Esophagus squamous epithelium (tissue), 5 donors: ENCODE results near the gene STK32C. TPM values are rescaled to one million over a fixed set of nuclear protein-coding genes. Genes with fewer than 3 reads are reported as not detected.

Experiments
- DNase-seq: peaks from one replicate; lab custom pipeline; 2025; lab: John Stamatoyannopoulos, UW
- H3K27ac ChIP-seq, 4 donors: fragments of 200-600 bp; sonication (generic); one replicate each; pipeline ENCODE4 v1.5.1; 2016 to 2019; ENCODE audit warnings: mild to moderate bottlenecking in 1 of 4
- H3K27me3 ChIP-seq, 4 donors: fragments of 200-600 bp; sonication (generic); 1 replicate in 3 of 4; 2 replicates in 1 of 4; pipeline versions ENCODE4 v1.5.1 to v1.6.0; 2017 to 2021; ENCODE audit warnings: antibody characterized with exemption in 1 of 4
- H3K36me3 ChIP-seq, 3 donors: fragments of 200-600 bp; sonication (generic); one replicate each; pipeline ENCODE4 v1.5.1; 2016 to 2019
- H3K4me1 ChIP-seq, 3 donors: fragments of 200-600 bp; sonication (generic); one replicate each; pipeline ENCODE4 v1.5.1; 2017 to 2019
- H3K4me3 ChIP-seq, 4 donors: fragments of 200-600 bp; sonication (generic); 1 replicate in 3 of 4; 2 replicates in 1 of 4; pipeline ENCODE4 v1.5.1; 2016 to 2019; ENCODE audit warnings: mild to moderate bottlenecking in 2 of 4, moderate library complexity in 1 of 4
- H3K9me3 ChIP-seq, 3 donors: fragments of 200-600 bp; sonication (generic); one replicate each; pipeline ENCODE4 v1.5.1; 2016 to 2019
- CTCF ChIP-seq, 6 experiments: fragments of 450-650 bp in 4 of 6; fragments of 200-600 bp in 2 of 6; sonication (generic) in 2 of 6; IDR thresholded peaks; one replicate each; pipeline ENCODE4 v1.5.1; 2016 to 2019; ENCODE audit warnings: antibody characterized with exemption in 6 of 6, mild to moderate bottlenecking in 4 of 6, moderate library complexity in 4 of 6
- POLR2A ChIP-seq, 4 donors: fragments of 450-650 bp; IDR thresholded peaks; one replicate each; pipeline ENCODE4 v1.6.1; 2017; ENCODE audit warnings: antibody characterized with exemption in 4 of 4, mild to moderate bottlenecking in 4 of 4, moderate library complexity in 3 of 4
- WGBS, 2 donors: methylation state at CpG; one replicate each; pipeline ENCODE4 v1.1.5; 2018; 5-methylcytosine and 5-hydroxymethylcytosine counted together
- intact Hi-C: fragments of 100-400 bp; cut with DNase I; formaldehyde crosslinking; loops from one replicate; pipeline ENCODE4 v1.15.0; 2022
- total RNA-seq, 4 donors: library from RNA; depleted of rRNA; stranded (reverse); fragments of >200 nt; gene quantifications; one replicate each; pipeline ENCODE4 v1.1.0, GENCODE V29; 2016
- donor health status: DM: yes; HTN: yes; CAD: no.

Gene STK32C
- total RNA-seq, 4 donors from 2014 or later = 2.3 to 5.5 (median 2.6) TPM

GRCh38 chr10:132236881-132237280 is 70.9 kb downstream of the STK32C start:
- Histone ChIP-seq H3K27ac (no peak overlapping the region), H3K4me1 (no peaks in the 10 kb centered on the region), H3K27me3 (no peaks in the 10 kb centered on the region), H3K4me3 (no peak overlapping the region), H3K36me3 (no peaks in the 10 kb centered on the region), H3K9me3 (no peaks in the 10 kb centered on the region)
- intact Hi-C loops = no loop called here
- DNase-seq = no peak
- 88 to 90% methylated on average over 4 to 9 of the region's 13 CpGs for WGBS, 2 donors
- TF ChIP-seq CTCF (IDR thresholded peaks at IDR 0.05) = no peak
- TF ChIP-seq POLR2A (IDR thresholded peaks at IDR 0.05) = no peak

- H3K36me3 ChIP-seq = no peaks in the 10 kb centered on the region
- no peak overlapping the region for H3K4me3 ChIP-seq
- 96% methylated on average over 5 of the region's 21 CpGs; no CpG with 5 or more reads in 1 of the 2 donors for WGBS, 2 donors
- H3K4me1 ChIP-seq = no peaks in the 10 kb centered on the region
- H3K27me3 ChIP-seq = no peaks in the 10 kb centered on the region
- no peak for DNase-seq
- TF ChIP-seq POLR2A (IDR thresholded peaks at IDR 0.05) = no peak
- no peak for TF ChIP-seq CTCF (IDR thresholded peaks at IDR 0.05)
- no peak overlapping the region for H3K27ac ChIP-seq
- intact Hi-C loops = no loop called here
- H3K9me3 ChIP-seq = no peaks in the 10 kb centered on the region
Observed at GRCh38 chr10:132236161-132236560, 71.6 kb downstream of the STK32C start.

GRCh38 chr10:132234860-132235259 is 72.9 kb downstream of the STK32C start:
- WGBS, 2 donors = 87 to 89% methylated on average over 4 to 6 of the region's 6 CpGs
- Histone ChIP-seq H3K9me3 (no peaks in the 10 kb centered on the region), H3K4me1 (peaks cover 0 to 12% (median 0%) of the 10 kb centered on the region in 3 donors), H3K27ac (no peak overlapping the region), H3K27me3 (no peaks in the 10 kb centered on the region), H3K4me3 (no peak overlapping the region), H3K36me3 (no peaks in the 10 kb centered on the region)
- no peak for TF ChIP-seq POLR2A (IDR thresholded peaks at IDR 0.05)
- no peak for TF ChIP-seq CTCF (IDR thresholded peaks at IDR 0.05)
- no peak for DNase-seq
- intact Hi-C loops = no loop called here

GRCh38 chr10:132233501-132234085 is 74.2 kb downstream of the STK32C start:
- intact Hi-C loops = no loop called here
- TF ChIP-seq POLR2A (IDR thresholded peaks at IDR 0.05) (no peak), CTCF (IDR thresholded peaks at IDR 0.05) (no peak)
- Histone ChIP-seq H3K36me3 (no peaks in the 10 kb centered on the region), H3K27ac (no peak overlapping the region), H3K4me3 (no peak overlapping the region), H3K4me1 (peaks cover 0 to 15% (median 0%) of the 10 kb centered on the region in 3 donors), H3K27me3 (no peaks in the 10 kb centered on the region), H3K9me3 (no peaks in the 10 kb centered on the region)
- 75% methylated on average over 7 of the region's 18 CpGs; no CpG with 5 or more reads in 1 of the 2 donors for WGBS, 2 donors
- no peak for DNase-seq

- intact Hi-C loops = no loop called here
Observed at GRCh38 chr10:132232981-132233380, 74.8 kb downstream of the STK32C start.

More at GRCh38 chr10:132232981-132233380, 74.8 kb downstream of the STK32C start:
- TF ChIP-seq CTCF (IDR thresholded peaks at IDR 0.05) (no peak), POLR2A (IDR thresholded peaks at IDR 0.05) (no peak)
- DNase-seq = no peak
- H3K27ac ChIP-seq = no peak overlapping the region
- H3K4me3 ChIP-seq = no peak overlapping the region
- WGBS, 2 donors = 74 to 75% methylated on average over 8 to 9 of the region's 9 CpGs
- H3K4me1 ChIP-seq = peaks cover 0 to 15% (median 0%) of the 10 kb centered on the region in 3 donors
- no peaks in the 10 kb centered on the region for H3K36me3 ChIP-seq
- no peaks in the 10 kb centered on the region for H3K9me3 ChIP-seq
- no peaks in the 10 kb centered on the region for H3K27me3 ChIP-seq
